H1 (cell line): ENCODE results near the gene ARHGEF11. TPM values are rescaled to one million over a fixed set of nuclear protein-coding genes. Genes with fewer than 3 reads are reported as not detected.

ENCODE experiments used
- BCL11A ChIP-seq, 2 experiments: IDR thresholded peaks; one replicate each; pipeline ENCODE4 v1.6.1; 2011; ENCODE audit warnings: low read depth in 2 of 2, low read length in 2 of 2, mild to moderate bottlenecking in 2 of 2
- CBX8 ChIP-seq: fragments of 300-800, 300-1000 bp; sonication (generic); IDR thresholded peaks from 2 replicates; pipeline ENCODE4 v1.7.1; 2016; ENCODE audit warnings: low read depth, low read length, borderline replicate concordance
- CHD7 ChIP-seq: fragments of 300-600 bp; sonication (generic); IDR thresholded peaks from 2 replicates; pipeline ENCODE4 v1.7.1; 2012; ENCODE audit warnings: low read length, moderate library complexity, mild to moderate bottlenecking, inconsistent platforms; ENCODE audit not compliant: insufficient replicate concordance
- EP300 ChIP-seq, 2 experiments: IDR thresholded peaks; 1 replicate in 1 of 2; 2 replicates in 1 of 2; pipeline ENCODE4 v1.6.1; 2011 to 2012; ENCODE audit warnings: low read depth in 2 of 2, low read length in 2 of 2, mild to moderate bottlenecking in 2 of 2, borderline replicate concordance in 1 of 2, inconsistent platforms in 1 of 2, moderate library complexity in 1 of 2
- FOSL1 ChIP-seq: IDR thresholded peaks from 2 replicates; pipeline ENCODE4 v1.6.1; 2011; ENCODE audit warnings: mild to moderate bottlenecking, low read depth, low read length, moderate library complexity; ENCODE audit not compliant: insufficient read depth
- JUN ChIP-seq: IDR thresholded peaks from 2 replicates; pipeline ENCODE4 v1.6.1; 2011; ENCODE audit warnings: low read depth, mild to moderate bottlenecking, improper control_type of control experiment, low read length
- KDM4A ChIP-seq: IDR thresholded peaks from one replicate; pipeline ENCODE4 v1.7.1; 2012; ENCODE audit warnings: low read depth, mild to moderate bottlenecking, moderate library complexity, low read length, inconsistent platforms; ENCODE audit not compliant: severe bottlenecking
- POLR2AphosphoS5 ChIP-seq: IDR thresholded peaks from 2 replicates; pipeline ENCODE4 v1.6.1; 2011; ENCODE audit warnings: low read depth, low read length
- polyA plus RNA-seq, 7 experiments: library from polyadenylated mRNA; depleted of rRNA in 3 of 7; stranded (reverse) in 5 of 7; unstranded in 2 of 7; fragments of >200 nt in 5 of 7; fragments of 200-250 nt in 2 of 7; gene quantifications; 1 replicate in 5 of 7; 2 replicates in 1 of 7; 4 replicates in 1 of 7; pipeline versions ENCODE4 v1.2.1 to v1.2.3, GENCODE V29; 2011 to 2013; ENCODE audit warnings: missing spikeins in 2 of 7, mixed read lengths in 2 of 7
- total RNA-seq: library from RNA; stranded (reverse); fragmentation: NEBNext Ultra II Directional; extraction: Animal tissue kit (Norgen Biotek cat#: 25700); gene quantifications from 2 replicates; pipeline ENCODE4 v1.2.1, GENCODE V29; 2021

ARHGEF11 gene
- total and polyA plus RNA-seq, 2 of the 8 experiments (the other 6 are each of a cell fraction or from before 2014, with no cell fraction given): 19.9 to 33.1 TPM

GRCh38 chr1:157025856-157026255 lies 19.7 kb downstream of the ARHGEF11 start (continued):
- TF ChIP-seq CHD7 (no peak), BCL11A (IDR thresholded peaks at IDR 0.05; ENCODE audit: low read depth in 2 of 2, low read length in 2 of 2) (no peak), KDM4A (no peak), POLR2AphosphoS5 (no peak), CBX8 (no peak), FOSL1 (no peak), EP300 (IDR thresholded peaks at IDR 0.05; ENCODE audit: borderline replicate concordance in 1 of 2, low read depth in 2 of 2, low read length in 2 of 2) (no peak), JUN (no peak)
